ENCODE measurements around the gene NOP53.
A peak's percentile ranks its signal among the peaks of the same experiment; 100 is the strongest.
"Not testable (repeated sequence)": the region's sequence is repeated elsewhere in the genome, so short reads cannot be mapped to it uniquely, and the experiment has no call there.

Gene NOP53

DNA sequence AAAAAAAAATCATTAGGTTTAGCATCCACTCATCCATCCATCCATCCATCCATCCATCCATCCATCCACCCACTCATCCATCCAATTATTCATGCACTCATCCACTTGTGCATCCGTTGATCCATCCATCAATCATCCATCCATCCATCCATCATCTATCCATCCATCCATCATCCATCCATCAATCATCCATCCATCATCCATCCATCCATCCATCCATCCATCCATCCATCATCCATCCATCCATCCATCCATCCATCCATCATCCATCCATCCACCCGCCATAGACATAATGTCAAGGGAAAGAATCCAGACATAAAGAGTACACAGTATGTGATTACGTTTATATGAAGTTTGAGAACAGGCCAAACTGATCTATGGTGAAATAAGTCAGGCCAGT is 24.2 kb downstream of the NOP53 start:
- no peak for DNase-seq (ENCODE audit: low read depth in 3 of 3, low spot score in 1 of 3)

DNA sequence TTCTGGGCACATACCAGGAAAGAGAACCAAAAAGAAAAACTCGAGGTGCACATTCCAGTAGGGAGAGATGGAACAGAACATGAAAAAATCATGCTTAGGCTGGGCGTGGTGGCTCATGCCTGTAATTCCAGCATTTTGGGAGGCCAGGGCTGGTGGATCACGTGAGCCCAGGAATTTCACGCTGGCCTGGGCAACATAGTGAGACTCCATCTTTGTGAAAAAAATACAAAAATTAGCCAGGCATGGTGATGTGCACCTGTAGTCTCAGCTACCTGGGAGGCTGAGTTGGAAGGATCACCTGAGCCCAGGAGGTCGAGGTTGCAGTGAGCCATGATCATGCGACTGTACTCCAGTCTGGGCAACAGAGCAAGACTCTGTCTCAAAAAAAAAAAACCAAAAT is 25.9 kb downstream of the NOP53 start:
- DNase-seq (ENCODE audit: low read depth in 3 of 3, low spot score in 1 of 3), result not testable (repeated sequence)

DNA sequence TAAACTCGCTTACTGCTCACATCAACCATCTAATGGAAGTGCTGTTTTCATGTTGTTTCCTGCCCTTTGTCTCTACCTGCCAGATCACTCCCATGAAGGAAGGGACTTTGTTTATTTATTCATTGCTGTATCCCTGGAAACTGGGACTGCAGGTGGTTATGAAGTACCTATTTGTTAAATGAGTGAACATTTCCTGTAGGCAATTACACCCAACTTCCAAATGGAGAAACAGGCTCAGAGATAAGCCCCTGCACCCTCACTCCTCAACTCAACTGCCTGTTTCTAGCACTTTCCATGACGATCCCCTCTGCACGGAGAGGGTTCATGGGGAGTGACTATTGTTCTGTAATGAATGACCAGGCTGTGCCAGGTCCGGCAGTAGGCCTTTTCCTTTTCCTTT is 31.2 kb downstream of the NOP53 start:
- DNase-seq (ENCODE audit: low read depth in 3 of 3, low spot score in 1 of 3), result no peak

DNA sequence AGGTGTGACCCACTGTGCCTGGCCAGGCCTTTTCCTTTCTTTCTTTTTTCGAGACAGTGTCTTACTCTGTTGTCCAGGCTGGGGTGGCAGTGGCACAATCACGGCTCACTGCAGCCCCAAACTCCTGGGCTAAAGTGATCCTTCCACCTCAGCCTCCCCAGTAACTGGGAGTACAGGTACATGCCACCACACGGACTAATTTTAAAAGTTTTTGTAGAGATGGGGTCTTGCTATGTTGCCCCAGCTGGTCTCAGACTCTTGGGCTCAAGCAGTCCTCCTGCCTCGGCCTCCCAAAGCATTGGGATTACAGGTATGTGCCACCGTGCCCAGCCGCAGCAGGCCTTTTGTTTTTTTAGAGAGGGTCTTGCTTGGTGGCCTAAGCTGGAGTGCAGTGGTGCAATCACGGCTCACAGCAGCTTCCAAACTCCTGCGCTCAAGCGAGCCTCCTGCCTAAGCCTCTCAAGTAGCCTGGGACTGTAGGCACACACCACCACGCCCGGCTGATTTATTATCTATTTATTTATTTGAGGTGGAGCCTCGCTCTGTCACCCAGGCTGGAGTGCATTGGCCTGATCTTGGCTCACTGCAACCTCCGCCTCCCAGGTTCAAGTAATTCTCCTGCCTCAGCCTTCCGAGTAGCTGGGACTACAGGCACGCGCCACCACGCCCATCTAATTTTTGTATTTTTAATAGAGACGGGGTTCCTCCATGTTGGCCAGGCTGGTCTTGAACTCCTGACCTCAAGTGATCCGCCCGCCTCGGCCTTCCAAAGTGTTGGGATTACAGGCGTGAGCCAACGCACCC is 32.1 kb downstream of the NOP53 start:
- not testable (repeated sequence) for DNase-seq (ENCODE audit: low read depth in 3 of 3, low spot score in 1 of 3)

DNA sequence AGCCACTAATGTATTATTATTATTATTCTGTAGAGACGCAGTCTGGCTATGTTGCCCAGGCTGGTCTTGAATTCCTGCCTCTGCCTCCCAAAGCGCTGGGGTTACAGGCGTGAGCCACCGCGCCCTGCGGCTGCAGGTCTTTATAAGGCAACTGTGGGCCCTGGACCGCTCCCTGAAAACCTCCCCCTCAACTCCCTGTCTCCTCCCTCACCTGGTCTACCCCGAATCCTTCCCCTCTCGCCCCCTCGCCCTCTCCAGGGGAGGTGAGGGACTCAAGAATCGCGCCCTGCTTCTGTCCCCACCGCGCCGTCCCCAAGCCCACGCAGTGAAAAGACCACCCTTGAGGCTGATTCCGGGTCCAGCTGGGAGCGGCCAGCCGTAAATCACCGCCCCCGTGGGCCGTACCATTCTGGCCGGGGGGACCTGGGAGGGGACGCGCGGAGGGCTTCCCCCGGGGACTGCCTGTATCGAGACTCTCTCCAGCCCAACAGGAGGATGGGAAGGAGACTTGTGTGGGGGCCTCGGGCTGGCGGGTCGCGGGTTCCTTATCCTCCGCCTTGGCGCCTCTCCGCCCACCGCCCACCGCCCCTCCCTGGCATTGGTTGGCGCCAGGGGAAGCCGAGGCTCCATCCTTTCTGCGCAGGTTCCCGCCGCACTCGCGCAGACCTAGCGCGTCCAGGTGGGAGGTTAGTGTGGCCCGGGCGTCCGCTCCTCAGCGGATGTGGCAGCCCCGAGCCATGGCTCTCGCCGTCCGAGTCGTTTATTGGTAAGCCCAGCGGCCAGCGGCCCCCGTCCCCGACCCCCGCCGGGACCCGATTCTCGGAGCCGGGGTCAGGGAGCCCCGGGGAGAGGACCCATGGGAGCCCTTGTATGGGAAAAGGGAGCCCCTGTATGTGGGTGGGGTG is 33.0 kb downstream of the NOP53 start, which contains the start of gene SELENOW:
Gene SELENOW, plus strand, starts transcription at position 655 of the 905 bp plus-strand sequence. Its CDS starts 83 bp downstream, at position 738.
- DNase-seq (ENCODE audit: low read depth in 3 of 3, low spot score in 1 of 3), result peak; percentile 36 to 72 (median 58)

DNA sequence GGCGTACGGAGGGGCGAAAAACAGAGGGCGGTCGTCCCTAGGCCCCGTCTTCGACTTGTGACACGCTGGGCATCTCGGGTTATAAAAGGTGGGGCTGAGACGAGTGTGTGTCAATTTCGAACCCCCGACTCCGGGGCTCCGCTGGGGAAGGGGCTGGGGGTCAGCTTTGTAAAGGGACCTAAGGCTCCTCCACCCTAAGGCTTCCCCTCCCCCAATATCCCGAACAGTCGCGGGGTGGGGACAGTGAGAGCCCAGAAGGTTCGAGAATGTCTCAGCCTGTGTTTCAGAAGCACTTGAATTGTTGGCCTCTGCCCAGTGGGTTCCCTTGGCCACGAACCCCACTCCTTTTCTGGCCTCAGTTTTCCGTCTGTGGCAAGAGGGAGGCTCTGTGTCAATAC is 33.6 kb downstream of the NOP53 start:
- DNase-seq (ENCODE audit: low read depth in 3 of 3, low spot score in 1 of 3), result no peak

DNA sequence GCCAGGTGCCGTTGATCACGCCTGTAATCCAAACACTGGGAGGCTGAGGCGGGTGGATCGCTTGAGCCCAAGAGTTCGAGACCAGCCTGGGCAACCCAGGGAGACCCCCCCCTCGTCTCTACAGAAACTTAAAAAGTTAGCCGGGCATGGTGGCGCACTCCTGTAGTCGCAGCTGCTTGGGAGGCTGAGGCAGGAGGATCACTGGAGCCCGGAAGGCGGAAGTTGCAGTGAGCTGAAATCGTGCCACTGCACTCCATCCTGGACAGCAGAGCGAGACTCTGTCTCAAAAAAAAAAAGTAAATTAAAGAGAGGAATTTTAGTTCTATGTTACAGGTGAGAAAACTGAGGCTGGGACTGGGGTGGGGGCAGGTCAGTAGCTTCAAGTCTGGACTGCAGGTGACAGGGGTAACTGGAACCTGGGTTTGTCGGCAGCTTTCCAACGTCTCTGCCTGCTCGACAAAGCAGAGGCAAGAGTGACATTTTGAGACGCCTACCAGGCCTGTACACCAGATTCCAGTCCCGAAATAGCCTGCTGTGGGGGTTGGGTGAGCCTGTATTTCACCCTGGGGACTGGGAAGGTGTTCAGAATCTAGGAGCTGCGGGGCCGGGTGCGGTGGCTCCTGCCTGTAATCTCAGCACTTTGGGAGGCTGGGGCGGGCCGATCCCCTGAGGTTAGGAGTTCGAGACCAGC is 34.3 kb downstream of the NOP53 start:
- no peak for DNase-seq (ENCODE audit: low read depth in 3 of 3, low spot score in 1 of 3)

DNA sequence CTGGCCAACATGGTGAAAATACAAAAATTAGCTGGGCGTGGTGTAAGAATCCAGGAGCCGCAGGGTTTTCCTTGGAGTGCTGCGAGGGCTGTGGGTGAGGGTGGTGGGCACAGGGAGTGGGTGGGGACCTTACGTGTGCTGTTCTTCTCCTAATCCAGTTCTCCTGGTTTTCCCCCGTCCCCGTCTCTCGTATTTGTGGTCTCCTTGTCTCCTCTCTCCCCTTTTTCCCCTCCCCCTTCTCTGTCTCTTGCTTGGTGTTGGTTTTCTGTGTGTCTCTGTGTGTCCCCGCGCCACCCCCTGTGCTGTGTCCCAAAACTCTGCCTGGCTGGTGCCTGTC is 34.8 kb downstream of the NOP53 start:
- no peak for DNase-seq (ENCODE audit: low read depth in 3 of 3, low spot score in 1 of 3)

DNA sequence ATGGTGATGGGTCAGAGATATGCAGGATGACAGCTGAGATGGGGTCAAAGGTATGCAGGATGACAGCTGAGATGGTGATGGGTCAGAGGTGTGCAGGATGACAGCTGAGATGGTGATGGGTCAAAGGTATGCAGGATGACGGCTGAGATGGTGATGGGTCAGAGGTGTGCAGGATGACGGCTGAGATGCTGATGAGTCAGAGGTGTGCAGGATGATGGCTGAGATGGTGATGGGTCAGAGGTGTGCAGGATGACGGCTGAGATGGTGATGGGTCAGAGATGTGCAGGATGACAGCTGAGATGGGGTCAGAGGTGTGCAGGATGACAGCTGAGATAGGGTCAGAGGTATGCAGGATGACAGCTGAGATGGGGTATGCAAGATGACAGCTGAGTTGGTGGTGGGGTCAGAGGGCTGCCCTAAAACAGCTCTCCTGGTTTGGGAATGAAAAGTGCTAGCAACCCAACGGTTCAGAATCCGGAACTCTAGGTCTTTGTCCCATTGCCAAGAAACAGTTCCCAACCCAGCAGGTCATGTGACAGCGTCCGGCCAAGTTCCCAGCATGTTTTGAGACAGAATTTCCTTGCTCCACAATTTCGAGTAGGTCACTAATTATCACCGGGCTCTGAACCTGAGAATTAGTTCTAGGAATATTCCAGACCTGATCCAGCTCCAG is 36.4 kb downstream of the NOP53 start:
- DNase-seq (ENCODE audit: low read depth in 3 of 3, low spot score in 1 of 3), result no peak

DNA sequence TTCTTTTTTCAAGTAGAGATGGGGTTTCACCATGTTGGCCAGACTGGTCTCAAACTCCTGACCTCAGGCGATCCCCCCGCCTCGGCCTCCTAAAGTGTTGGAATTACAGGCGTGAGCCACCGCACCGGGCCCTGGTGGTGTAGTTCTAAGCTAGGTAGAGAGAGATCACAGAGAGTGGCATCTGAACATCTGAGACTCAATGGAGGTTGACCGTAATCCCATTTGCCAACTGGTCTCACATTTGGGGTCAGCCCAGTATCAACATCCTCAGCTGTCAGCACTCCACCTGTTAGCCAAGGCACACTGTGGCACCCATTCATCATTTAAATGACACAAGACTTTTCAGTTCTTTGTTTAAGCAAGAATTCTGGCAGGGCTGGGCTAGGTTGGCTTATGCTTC is 41.2 kb downstream of the NOP53 start:
- no peak for DNase-seq (ENCODE audit: low read depth in 3 of 3, low spot score in 1 of 3)

DNA sequence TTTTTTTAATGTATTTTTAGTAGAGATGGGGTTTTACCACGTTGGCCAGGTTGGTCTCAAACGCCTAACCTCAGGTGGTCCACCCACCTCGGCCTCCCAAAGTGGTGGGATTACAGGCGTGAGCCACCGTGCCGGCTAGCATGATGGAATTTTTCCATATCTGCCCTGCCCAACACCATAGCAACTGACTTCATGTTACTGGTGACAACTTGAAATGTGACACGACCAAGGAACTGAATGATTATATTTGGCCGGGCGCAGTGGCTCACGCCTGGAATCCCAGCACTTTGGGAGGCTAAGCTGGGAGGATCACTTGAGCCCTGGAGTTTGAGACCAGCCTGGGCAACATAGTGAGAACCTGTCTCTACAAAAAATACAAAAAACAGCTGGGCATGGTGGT is 42.0 kb downstream of the NOP53 start:
- DNase-seq (ENCODE audit: low read depth in 3 of 3, low spot score in 1 of 3), result not testable (repeated sequence)

DNA sequence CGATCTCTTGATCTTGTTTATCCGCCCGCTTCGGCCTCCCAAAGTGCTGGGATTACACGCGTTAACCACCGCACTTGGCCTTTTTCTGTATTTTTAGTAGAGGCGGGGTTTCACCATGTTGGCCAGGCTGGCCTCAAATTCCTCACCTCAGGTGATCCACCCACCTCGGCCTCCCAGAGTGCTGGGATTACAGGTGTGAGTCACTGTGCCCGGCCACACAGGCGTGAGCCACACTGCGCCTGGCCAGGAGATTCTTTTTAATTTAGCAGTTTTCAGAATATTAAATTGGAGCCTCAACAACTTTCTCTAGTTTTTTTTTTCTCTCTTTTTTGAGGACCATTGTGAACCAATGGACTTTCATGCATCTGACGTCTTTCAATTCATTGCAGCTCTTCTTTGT is 44.5 kb downstream of the NOP53 start:
- not testable (repeated sequence) for DNase-seq (ENCODE audit: low read depth in 3 of 3, low spot score in 1 of 3)

DNA sequence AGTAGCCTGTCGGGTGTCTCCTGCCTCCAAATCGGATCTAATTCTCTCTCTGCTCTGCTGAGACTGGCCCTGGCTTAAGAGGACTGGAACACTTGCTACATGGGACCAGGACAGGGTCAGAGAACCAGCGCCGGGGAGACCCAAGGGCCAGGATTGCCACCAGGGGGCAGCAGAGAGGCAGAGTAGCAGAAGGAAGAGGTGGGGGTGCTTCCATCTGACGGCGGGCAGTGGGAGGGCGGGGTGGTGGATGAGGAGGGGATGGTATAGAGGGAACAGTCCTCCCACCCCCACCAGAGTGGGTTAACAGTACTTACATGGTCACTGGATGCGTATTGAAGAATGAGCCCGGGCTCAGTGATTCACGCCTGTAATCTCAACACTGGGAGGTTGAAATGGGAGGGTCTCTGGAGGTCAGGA is 45.1 kb downstream of the NOP53 start:
- peak; percentile 49 to 87 (median 64) for DNase-seq (ENCODE audit: low read depth in 3 of 3, low spot score in 1 of 3)

DNA sequence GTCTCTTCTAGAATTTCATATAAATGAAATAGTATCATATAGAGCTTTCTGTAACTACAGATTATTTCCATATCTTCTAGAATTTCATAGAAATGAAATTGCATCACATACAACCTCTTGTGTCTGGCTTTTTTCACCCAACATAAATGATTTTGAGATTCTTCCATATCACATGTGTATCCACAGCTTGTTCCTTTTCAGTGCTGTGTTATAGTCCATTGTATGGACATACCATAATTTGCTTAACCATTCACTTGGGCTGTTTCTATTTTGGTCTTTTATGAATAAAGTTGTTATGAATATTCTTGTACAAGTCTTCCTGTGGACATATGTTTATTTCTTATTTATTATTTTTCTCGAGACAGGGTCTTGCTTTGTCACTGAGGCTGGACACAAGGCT is 47.3 kb downstream of the NOP53 start:
- DNase-seq (ENCODE audit: low read depth in 3 of 3, low spot score in 1 of 3), result no peak

DNA sequence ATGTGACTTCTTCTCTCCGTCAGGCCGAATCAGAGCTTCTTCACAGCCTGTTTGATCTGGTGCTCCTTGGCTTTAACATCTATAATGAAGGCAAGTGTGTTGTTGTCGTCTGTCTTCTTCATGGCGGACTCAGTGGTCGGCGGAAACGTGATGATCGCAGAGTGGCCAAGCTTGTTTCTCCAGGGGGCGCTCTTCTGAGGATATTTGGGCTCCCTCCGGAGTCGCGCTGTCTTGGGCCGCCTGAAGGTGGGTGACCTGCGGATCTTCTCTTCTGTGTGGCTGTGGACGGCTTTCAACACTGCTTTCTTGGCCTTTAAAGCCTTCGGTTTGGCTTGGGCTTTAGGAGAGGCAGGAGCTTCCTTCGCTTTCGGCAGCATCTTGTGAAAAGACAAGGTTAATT is 49.2 kb downstream of the NOP53 start:
- no peak for DNase-seq (ENCODE audit: low read depth in 3 of 3, low spot score in 1 of 3)

DNA sequence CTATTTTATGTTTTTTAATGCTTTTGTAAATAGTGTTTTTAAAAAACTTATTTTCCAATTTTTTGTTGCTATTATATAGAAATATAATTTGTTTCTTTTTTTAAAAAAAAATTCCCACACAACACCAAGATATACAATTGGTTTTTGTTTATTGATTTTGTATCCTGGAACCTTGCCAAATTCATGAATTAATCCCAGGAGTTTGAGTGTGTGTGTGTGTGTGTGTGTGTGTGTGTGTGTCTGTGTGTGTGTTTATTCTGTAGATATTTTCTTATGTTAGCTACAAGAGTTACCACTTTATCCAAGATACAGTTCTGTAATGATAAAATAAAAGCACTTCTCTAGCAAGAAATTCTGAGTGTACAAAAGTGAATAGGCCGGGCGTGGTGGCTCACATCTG is 51.4 kb downstream of the NOP53 start:
- no peak for DNase-seq (ENCODE audit: low read depth in 3 of 3, low spot score in 1 of 3)

DNA sequence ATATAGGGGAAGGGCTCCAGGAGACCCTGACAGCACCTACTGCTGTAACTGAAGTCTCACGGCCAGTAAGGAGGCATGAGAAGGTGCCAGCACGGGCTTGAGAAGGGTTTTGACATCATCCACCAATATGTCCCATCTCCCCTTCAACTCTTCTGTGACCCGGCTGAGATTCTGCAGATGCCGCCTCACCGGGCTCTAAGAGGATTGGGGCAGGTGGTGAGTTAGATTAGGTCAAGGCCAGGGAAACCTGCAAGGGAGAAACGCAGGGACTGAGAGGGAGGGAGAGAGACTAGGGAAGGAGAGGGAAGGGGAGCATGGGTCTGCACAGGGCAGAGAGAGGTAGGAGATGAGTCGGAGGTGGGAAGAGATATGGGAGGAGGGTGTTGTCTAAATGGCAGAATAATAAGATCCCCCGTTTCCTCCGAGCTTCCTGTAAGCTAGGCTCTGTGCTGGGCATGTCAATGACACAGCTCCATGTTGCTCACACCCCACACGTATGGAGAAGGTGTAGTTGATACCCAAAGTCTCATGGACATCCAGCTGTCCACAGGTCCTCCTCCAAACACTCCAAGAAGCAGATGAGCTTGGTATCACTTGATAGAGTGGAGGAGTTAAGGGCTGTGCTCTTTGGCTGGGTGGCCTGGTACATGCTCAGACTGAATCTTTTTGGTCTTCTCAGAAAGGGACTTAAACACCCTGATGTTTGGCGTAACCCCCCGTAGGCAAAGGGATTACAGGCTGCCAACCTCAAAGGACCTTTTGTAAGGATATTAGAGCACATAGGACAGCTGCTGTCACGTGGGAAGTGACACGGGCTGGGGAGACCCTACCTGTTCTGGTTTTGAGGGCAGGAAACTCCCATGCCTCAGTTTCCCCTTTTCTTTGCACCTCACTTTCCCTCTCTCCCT is 52.9 kb downstream of the NOP53 start:
- DNase-seq (ENCODE audit: low read depth in 3 of 3, low spot score in 1 of 3), result no peak

DNA sequence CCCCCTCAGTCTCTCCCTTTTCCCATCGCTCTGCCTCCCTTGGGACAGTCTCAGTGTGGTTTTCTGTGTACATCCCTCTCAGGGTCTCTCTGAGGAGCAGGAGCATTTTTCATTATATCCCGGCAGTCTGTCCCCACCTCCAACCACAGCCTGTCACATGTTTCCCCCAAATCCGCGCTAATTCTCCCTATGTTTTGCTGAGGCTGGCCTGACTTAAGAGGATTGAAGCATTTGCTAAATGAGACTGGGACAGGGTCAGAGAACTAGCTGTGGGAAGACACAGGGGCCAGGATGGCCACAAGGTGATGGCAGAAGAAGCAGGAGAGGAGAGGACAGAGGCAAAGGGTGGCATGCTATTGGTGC is 53.5 kb downstream of the NOP53 start:
- DNase-seq (ENCODE audit: low read depth in 3 of 3, low spot score in 1 of 3), result no peak

DNA sequence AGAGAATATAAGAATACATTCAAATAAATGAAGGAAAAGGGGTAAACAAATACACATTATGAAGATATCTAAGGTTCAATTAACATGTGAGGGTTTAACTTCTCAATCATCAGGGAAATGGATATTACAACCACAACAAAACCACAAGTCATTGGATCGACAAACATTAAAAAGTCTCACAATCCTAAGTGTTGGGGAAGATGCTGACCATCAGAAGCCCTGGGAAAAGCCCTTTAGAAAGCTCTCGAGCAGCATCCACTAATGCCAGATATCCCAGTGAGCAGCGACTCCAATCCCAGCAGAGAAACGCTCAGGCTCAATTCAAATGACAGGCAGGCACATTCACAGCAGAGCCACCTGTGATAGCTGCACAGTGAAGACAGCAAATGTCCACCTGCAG is 55.9 kb downstream of the NOP53 start:
- DNase-seq (ENCODE audit: low read depth in 3 of 3, low spot score in 1 of 3), result no peak

DNA sequence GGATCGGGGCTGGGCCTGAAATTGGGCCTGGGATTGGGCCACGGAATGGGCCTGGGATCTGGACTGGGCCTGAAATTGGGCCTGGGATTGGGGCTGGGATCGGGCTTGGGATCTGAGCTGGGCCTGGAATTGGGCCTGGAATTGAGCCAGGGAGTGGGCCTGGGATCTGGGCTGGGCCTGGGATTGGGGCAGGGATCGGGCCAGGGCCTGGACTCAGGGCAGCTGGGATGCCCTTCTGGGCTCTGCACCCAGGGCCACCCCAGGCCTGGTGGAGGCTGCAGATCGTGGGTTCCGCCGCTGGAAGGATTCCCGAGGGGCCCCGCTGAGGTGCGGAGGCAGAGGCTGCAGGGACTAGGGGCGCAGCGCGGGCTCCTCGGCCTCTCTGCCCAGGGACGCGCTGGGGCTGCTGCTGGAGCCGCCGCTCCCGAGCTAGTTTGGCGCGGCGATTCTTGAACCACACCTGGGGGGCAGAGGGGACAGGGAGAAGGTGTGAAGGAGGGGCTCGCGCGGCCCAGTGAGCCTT is 57.2 kb downstream of the NOP53 start:
- no peak for DNase-seq (ENCODE audit: low read depth in 3 of 3, low spot score in 1 of 3)

All from stimulated activated CD4-positive, alpha-beta T cell treated with anti-CD3 and anti-CD28 coated beads, TNF-alpha, amount 100 ng/mL, for 1 hour (primary cell).